OCI-LY1 (cell line): ENCODE data around the gene BEND6.
A peak's percentile ranks its signal among the peaks of the same experiment; 100 is the strongest.
"Not testable (repeated sequence)": the region's sequence is repeated elsewhere in the genome, so short reads cannot be mapped to it uniquely, and the experiment has no call there.

ENCODE experiments used
- H2AFZ ChIP-seq: fragments of 200-600 bp; sonication (generic), shearing (Covaris generic); 2 replicates; pipeline ENCODE4 v1.6.0; 2014; ENCODE audit warnings: antibody characterized with exemption, mild to moderate bottlenecking, low read length
- H3F3A ChIP-seq: fragments of 200-600 bp; sonication (generic), shearing (Covaris generic); 2 replicates; pipeline ENCODE4 v1.6.0; 2014; ENCODE audit warnings: mild to moderate bottlenecking, antibody characterized with exemption, low read length, moderate library complexity; ENCODE audit not compliant: insufficient read depth
- H3K27ac ChIP-seq: fragments of 200-600 bp; sonication (generic); 2 replicates; pipeline ENCODE4 v1.5.1; 2014; ENCODE audit warnings: low read length, mixed run types, mild to moderate bottlenecking, low read depth; ENCODE audit not compliant: poor library complexity, severe bottlenecking
- H3K27me3 ChIP-seq: fragments of 200-600 bp; sonication (generic); 2 replicates; pipeline ENCODE4 v1.6.0; 2014; ENCODE audit warnings: antibody characterized with exemption, mild to moderate bottlenecking, low read length, moderate library complexity; ENCODE audit not compliant: insufficient read depth
- H3K36me3 ChIP-seq: fragments of 200-600 bp; sonication (generic); 2 replicates; pipeline ENCODE4 v1.6.1; 2014; ENCODE audit warnings: mild to moderate bottlenecking, antibody characterized with exemption, low read length, moderate library complexity, mixed read lengths; ENCODE audit not compliant: insufficient read depth
- H3K4me1 ChIP-seq: fragments of 200-600 bp; sonication (generic); 2 replicates; pipeline ENCODE4 v1.5.1; 2014; ENCODE audit warnings: mild to moderate bottlenecking, low read length, moderate library complexity; ENCODE audit not compliant: insufficient read depth, severe bottlenecking
- H3K4me2 ChIP-seq: fragments of 200-600 bp; sonication (generic), shearing (Covaris generic); 2 replicates; pipeline ENCODE4 v1.6.1; 2014; ENCODE audit warnings: low read length
- H3K4me3 ChIP-seq: fragments of 200-600 bp; sonication (generic); 2 replicates; pipeline ENCODE4 v1.5.1; 2014; ENCODE audit warnings: low read length, low read depth, mild to moderate bottlenecking, mixed read lengths; ENCODE audit not compliant: poor library complexity, severe bottlenecking
- H3K79me2 ChIP-seq: fragments of 200-600 bp; shearing (Covaris generic); 2 replicates; pipeline ENCODE4 v1.6.1; 2016; ENCODE audit warnings: mixed run types, low read length, mixed read lengths; ENCODE audit not compliant: insufficient read depth
- H3K9ac ChIP-seq: fragments of 200-600 bp; sonication (generic), shearing (Covaris generic); 2 replicates; pipeline ENCODE4 v1.6.1; 2014; ENCODE audit warnings: mild to moderate bottlenecking, low read length, mixed read lengths
- H3K9me2 ChIP-seq: fragments of 200-600 bp; sonication (generic), shearing (Covaris generic); 2 replicates; pipeline ENCODE4 v1.6.1; 2014; ENCODE audit warnings: low read depth, mild to moderate bottlenecking, low read length, mixed read lengths
- H3K9me3 ChIP-seq: fragments of 200-600 bp; shearing (Covaris generic); 2 replicates; pipeline ENCODE4 v1.6.1; 2014; ENCODE audit warnings: low read length, mixed read lengths
- H4K20me1 ChIP-seq: fragments of 200-600 bp; sonication (generic), shearing (Covaris generic); 2 replicates; pipeline ENCODE4 v1.6.0; 2016; ENCODE audit warnings: mild to moderate bottlenecking, low read length; ENCODE audit not compliant: insufficient read depth
- EZH2 ChIP-seq: fragments of 200-600 bp; sonication (generic), shearing (Covaris generic); IDR thresholded peaks from 2 replicates; pipeline ENCODE4 v1.8.0; 2017; ENCODE audit warnings: borderline replicate concordance, mixed run types, mild to moderate bottlenecking, antibody characterized with exemption, low read length, moderate library complexity, mixed read lengths
- TF ChIP-seq, protein P1 (sequence below): fragments of 200-600 bp; sonication (generic), shearing (Covaris generic); IDR thresholded peaks from 2 replicates; pipeline ENCODE4 v1.5.1; 2017; ENCODE audit warnings: mild to moderate bottlenecking, antibody characterized with exemption, low read length, moderate library complexity, mixed read lengths

The BEND6 gene

DNA sequence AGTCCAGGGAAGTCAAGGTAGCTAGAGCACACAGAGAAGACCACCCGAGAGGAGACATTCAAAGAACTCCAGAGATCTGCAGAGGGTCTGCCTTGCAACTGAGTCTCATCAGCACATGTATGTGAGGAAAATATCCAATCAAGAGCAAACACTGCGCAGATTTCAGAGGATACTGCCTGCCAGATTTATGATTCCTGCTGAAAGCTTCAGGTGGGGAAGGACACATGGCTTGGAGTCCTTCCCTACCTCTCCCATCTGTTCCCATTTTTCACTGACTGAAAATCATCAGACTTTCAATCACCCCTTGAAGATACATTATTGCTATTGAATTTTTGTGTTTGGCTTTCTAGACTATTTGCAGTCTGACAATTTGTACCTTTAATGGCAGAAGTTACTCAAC is 84.0 kb downstream of the BEND6 start:
- no peak overlapping the region for H3K4me2 ChIP-seq
- H3K9me2 ChIP-seq: no peaks in the 10 kb centered on the region
- TF ChIP-seq, protein P1, sequence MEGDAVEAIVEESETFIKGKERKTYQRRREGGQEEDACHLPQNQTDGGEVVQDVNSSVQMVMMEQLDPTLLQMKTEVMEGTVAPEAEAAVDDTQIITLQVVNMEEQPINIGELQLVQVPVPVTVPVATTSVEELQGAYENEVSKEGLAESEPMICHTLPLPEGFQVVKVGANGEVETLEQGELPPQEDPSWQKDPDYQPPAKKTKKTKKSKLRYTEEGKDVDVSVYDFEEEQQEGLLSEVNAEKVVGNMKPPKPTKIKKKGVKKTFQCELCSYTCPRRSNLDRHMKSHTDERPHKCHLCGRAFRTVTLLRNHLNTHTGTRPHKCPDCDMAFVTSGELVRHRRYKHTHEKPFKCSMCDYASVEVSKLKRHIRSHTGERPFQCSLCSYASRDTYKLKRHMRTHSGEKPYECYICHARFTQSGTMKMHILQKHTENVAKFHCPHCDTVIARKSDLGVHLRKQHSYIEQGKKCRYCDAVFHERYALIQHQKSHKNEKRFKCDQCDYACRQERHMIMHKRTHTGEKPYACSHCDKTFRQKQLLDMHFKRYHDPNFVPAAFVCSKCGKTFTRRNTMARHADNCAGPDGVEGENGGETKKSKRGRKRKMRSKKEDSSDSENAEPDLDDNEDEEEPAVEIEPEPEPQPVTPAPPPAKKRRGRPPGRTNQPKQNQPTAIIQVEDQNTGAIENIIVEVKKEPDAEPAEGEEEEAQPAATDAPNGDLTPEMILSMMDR: no peak
- TF ChIP-seq EZH2: no peak
- no peaks in the 10 kb centered on the region for H4K20me1 ChIP-seq
- no peak overlapping the region for H3K4me3 ChIP-seq
- H3K27ac ChIP-seq: no peak overlapping the region
- H3F3A ChIP-seq: no peaks in the 10 kb centered on the region
- peaks cover 8% of the 10 kb centered on the region; the same call in 1 of the 2 replicates for H3K27me3 ChIP-seq
- H3K36me3 ChIP-seq: no peaks in the 10 kb centered on the region
- H3K9me3 ChIP-seq: no peaks in the 10 kb centered on the region
- no peaks in the 10 kb centered on the region for H3K79me2 ChIP-seq
- no peaks in the 10 kb centered on the region for H3K4me1 ChIP-seq
- no peak overlapping the region for H3K9ac ChIP-seq
- no peak overlapping the region for H2AFZ ChIP-seq

DNA sequence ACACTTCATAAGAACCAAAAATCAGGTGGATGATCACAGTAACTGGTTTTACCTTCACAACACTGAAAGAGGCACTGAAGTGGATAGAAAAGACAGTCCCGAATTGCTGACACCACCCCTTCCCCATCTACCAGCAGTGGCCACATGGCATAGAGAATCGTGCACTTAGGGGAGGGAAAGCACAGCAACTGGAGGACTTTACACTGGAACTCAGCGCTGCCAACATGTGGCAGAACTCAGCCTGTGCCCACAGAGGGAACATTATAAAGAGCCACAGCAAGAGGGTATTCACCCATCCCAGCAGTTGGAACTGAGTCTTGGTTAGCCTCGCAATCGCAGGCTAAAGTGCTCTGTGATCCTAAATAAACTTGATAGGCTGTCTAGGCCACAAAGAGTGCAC is 85.1 kb downstream of the BEND6 start:
- no peak overlapping the region for H3K27ac ChIP-seq
- H3K9me3 ChIP-seq: no peaks in the 10 kb centered on the region
- H3K4me1 ChIP-seq: no peaks in the 10 kb centered on the region
- H3K9ac ChIP-seq: no peak overlapping the region
- H3K27me3 ChIP-seq: peaks cover 9% of the 10 kb centered on the region
- no peaks in the 10 kb centered on the region for H4K20me1 ChIP-seq
- H3K9me2 ChIP-seq: no peaks in the 10 kb centered on the region
- H3K79me2 ChIP-seq: no peaks in the 10 kb centered on the region
- no peak overlapping the region for H3K4me3 ChIP-seq
- H3K36me3 ChIP-seq: no peaks in the 10 kb centered on the region
- H3K4me2 ChIP-seq: no peak overlapping the region
- no peak overlapping the region for H2AFZ ChIP-seq
- no peaks in the 10 kb centered on the region for H3F3A ChIP-seq
- TF ChIP-seq EZH2: no peak
- TF ChIP-seq, protein P1: no peak

DNA sequence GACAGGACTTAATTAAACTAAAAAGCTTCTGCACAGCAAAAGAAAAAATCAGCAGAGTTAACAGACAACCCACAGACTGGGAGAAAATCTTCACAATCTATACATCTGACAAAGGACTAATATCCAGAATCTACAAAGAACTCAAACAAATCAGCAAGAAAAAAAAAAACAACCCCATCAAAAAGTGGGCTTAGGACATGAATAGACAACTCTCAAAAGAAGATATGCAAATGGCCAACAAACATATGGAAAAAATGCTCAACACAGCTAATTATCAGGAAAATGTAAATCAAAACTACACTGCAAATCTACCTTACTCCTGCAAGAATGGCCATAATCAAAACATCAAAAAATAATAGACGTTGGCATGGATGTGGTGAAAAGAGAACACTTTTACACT is 89.2 kb downstream of the BEND6 start:
- H3K4me2 ChIP-seq, H3K9me2 ChIP-seq, H3K27ac ChIP-seq, H3K27me3 ChIP-seq, H3K36me3 ChIP-seq, H3K9me3 ChIP-seq, H4K20me1 ChIP-seq, H2AFZ ChIP-seq, H3K4me3 ChIP-seq, H3K9ac ChIP-seq, H3F3A ChIP-seq: not testable (repeated sequence)
- H3K4me1 ChIP-seq: peaks cover 18% of the 10 kb centered on the region
- peaks cover 12% of the 10 kb centered on the region; the same call in 1 of the 2 replicates for H3K79me2 ChIP-seq

DNA sequence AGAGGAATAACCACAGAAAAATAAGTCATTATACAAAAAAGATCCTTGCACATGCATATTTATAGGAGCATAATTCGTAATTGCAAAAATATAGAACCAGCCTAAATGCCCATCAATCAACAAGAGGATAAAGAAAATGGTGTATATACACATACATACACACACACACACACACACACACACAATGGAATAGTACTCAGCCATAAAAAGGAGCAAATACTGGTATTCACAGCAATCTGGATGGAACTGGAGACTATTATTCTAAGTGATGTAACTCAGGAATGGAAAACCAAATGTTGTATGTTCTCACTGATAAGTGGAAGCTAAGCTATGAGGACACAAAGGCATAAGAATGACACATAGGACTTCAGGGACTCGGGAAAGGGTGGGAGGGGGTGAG is 89.7 kb downstream of the BEND6 start:
- Histone ChIP-seq H3K27me3 (peaks cover 5% of the 10 kb centered on the region; the same call in 1 of the 2 replicates), H3K79me2 (peaks cover 17% of the 10 kb centered on the region; the same call in 1 of the 2 replicates), H3K4me1 (peaks cover 23% of the 10 kb centered on the region), H3K9me3 (no peaks in the 10 kb centered on the region), H4K20me1 (no peaks in the 10 kb centered on the region), H3K4me3 (no peak overlapping the region), H3K9ac (no peak overlapping the region), H3K4me2 (no peak overlapping the region), H3F3A (no peaks in the 10 kb centered on the region), H3K36me3 (peaks cover 11% of the 10 kb centered on the region), H3K27ac (no peak overlapping the region), H2AFZ (no peak overlapping the region), H3K9me2 (no peaks in the 10 kb centered on the region)
- no peak for TF ChIP-seq EZH2
- TF ChIP-seq, protein P1: no peak

DNA sequence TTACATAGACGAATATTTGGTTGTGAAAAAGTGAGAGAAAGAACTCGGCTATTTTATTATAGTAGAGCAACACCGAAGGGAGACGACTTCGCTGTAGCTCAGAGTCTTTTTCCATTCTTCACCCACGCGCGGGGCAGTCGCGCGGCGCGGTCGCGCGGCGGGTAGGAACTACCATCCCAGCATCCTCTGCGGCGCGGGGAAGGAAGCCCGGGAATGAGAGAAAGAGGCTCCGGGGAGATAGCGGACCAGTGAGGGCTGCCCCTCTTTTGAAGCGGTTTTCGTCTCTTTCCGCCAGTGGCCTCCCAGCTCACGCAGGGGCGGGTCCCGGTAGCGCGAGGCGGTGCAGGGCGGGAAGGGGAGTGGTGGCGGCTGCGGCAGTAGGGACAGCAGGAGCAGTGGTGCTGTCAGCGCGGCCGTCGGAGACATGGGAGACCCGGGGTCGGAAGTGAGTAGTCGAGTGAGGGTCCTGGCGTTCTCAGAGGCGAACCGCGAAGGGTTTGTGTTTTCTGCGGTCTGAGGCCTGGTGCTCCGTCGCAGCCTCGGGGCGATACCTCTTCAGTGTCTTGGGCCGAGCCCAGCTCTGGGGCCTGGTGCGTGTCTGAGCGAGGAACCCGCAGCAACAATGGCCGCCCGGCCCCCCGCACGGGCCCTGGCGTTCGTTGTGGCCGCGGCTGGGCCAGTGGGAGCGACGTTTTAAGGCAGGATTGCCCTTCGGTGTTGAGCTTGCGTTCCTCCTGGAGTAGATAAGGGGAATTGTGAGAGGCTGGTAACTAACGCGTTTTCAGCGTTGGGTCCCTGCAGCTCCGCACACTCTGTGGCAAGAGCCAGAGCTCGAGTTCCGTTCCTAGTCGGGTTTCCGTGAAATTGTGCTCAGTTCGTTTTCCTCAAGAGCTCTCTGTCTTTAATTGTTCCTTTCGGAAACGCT is 91.7 kb downstream of the BEND6 start, which contains the start of gene KIAA1586:
Gene KIAA1586 (plus strand): TSS at position 362 of the 925 bp plus-strand sequence. CDS start 63 bp downstream, at position 425.
- H3K27ac ChIP-seq, H3F3A ChIP-seq, H3K9me2 ChIP-seq, H3K9me3 ChIP-seq, H4K20me1 ChIP-seq, H3K27me3 ChIP-seq: not testable (repeated sequence)
- Histone ChIP-seq H2AFZ (peak within 1 kb of the TSS; percentile 94; the same call in 1 of the 2 replicates), H3K4me3 (peak within 1 kb of the TSS; percentile 68), H3K4me2 (peak within 1 kb of the TSS; percentile 69), H3K79me2 (peaks cover 23% of the 10 kb centered on the region; the same call in 1 of the 2 replicates), H3K4me1 (peaks cover 24% of the 10 kb centered on the region), H3K36me3 (peaks cover 31% of the 10 kb centered on the region), H3K9ac (peak within 1 kb of the TSS; percentile 54)
